H1 (cell line): ENCODE data around the gene PPM1D. TPM values are rescaled to one million over a fixed set of nuclear protein-coding genes. Genes with fewer than 3 reads are reported as not detected.

Experiments
- CTCF ChIA-PET: fragments of 300-600 bp; sonication (Branson Sonifier 250); formaldehyde crosslinking; loops from one replicate; lab custom pipeline; 2021; ENCODE audit not compliant: partially characterized antibody; lab: Charles Lee
- POLR2A ChIA-PET: fragments of 300-600 bp; sonication (Branson Sonifier 250); formaldehyde crosslinking; loops from one replicate; lab custom pipeline; 2021; ENCODE audit warnings: inconsistent platforms; ENCODE audit not compliant: partially characterized antibody; lab: Charles Lee
- DNase-seq, 2 experiments: peaks; one replicate each; pipeline versions ENCODE4 v3.0.0 to v3.0.0-alpha.2; 2010 to 2022; ENCODE audit warnings: low spot score in 2 of 2, low read depth in 1 of 2, mixed read lengths in 1 of 2
- FAIRE-seq: peaks from 2 replicates; lab custom pipeline; 2011; peaks lifted over from hg19 to GRCh38; lab: Jason Lieb, UNC
- H2AFZ ChIP-seq: 2 replicates; pipeline ENCODE4 v1.8.1; 2012; ENCODE audit warnings: low read length, inconsistent platforms
- H2AK5ac ChIP-seq: 2 replicates; pipeline ENCODE4 v1.6.1; 2013; ENCODE audit warnings: low read depth, low read length
- H2BK120ac ChIP-seq: replicated peaks from 2 replicates; pipeline ENCODE3; 2013; ENCODE audit warnings: low read depth, low read length, inconsistent platforms
- H2BK12ac ChIP-seq: 2 replicates; pipeline ENCODE4 v1.6.1; 2013; ENCODE audit warnings: low read depth, low read length
- H2BK15ac ChIP-seq: 2 replicates; pipeline ENCODE4 v1.6.1; 2013; ENCODE audit warnings: low read length
- H2BK20ac ChIP-seq: 2 replicates; pipeline ENCODE4 v1.6.1; 2013; ENCODE audit warnings: low read length
- H2BK5ac ChIP-seq: 2 replicates; pipeline ENCODE4 v1.6.1; 2013; ENCODE audit warnings: low read depth, low read length
- H3K14ac ChIP-seq: 2 replicates; pipeline ENCODE4 v1.6.1; 2013; ENCODE audit warnings: inconsistent platforms; ENCODE audit not compliant: insufficient read length
- H3K18ac ChIP-seq: 2 replicates; pipeline ENCODE4 v1.6.1; 2013; ENCODE audit warnings: low read length; ENCODE audit errors: extremely low read depth
- H3K23ac ChIP-seq: 2 replicates; pipeline ENCODE4 v1.6.1; 2013; ENCODE audit warnings: inconsistent platforms; ENCODE audit not compliant: insufficient read length
- H3K23me2 ChIP-seq: 2 replicates; pipeline ENCODE4 v1.6.1; 2013; ENCODE audit warnings: low read depth, low read length
- H3K27ac ChIP-seq: 2 replicates; pipeline ENCODE4 v1.6.1; 2011; ENCODE audit warnings: low read depth, low read length, inconsistent platforms
- H3K27me3 ChIP-seq, 4 experiments: replicated peaks in 1 of 4; 1 replicate in 1 of 4; 2 replicates in 3 of 4; pipeline versions ENCODE4 v1.6.1 to v1.8.1; 2011 to 2013; ENCODE audit warnings: low read length in 3 of 4, mild to moderate bottlenecking in 3 of 4, inconsistent platforms in 2 of 4, mixed read lengths in 2 of 4, moderate library complexity in 1 of 4; ENCODE audit not compliant: control insufficient read depth in 3 of 4, insufficient read depth in 3 of 4; ENCODE audit errors: extremely low read depth in 1 of 4
- H3K36me3 ChIP-seq, 4 experiments: 2 replicates each; pipeline versions ENCODE4 v1.6.1 to v1.8.1; 2011 to 2013; ENCODE audit warnings: mild to moderate bottlenecking in 4 of 4, low read length in 3 of 4, moderate library complexity in 2 of 4, control low read depth in 1 of 4, inconsistent platforms in 1 of 4; ENCODE audit not compliant: insufficient read depth in 4 of 4, control insufficient read depth in 2 of 4
- H3K4ac ChIP-seq: replicated peaks from 2 replicates; pipeline ENCODE3; 2013; ENCODE audit warnings: low read length, low read depth, mixed read lengths, inconsistent platforms; ENCODE audit not compliant: insufficient read length
- H3K4me1 ChIP-seq, 4 experiments: replicated peaks in 1 of 4; 1 replicate in 1 of 4; 2 replicates in 3 of 4; pipeline versions ENCODE4 v1.6.1 to v1.8.1; 2011 to 2013; ENCODE audit warnings: low read length in 3 of 4, inconsistent platforms in 2 of 4, mixed read lengths in 1 of 4; ENCODE audit not compliant: insufficient read depth in 4 of 4, control insufficient read depth in 3 of 4
- H3K4me2 ChIP-seq, 2 experiments: 2 replicates each; pipeline versions ENCODE4 v1.6.1 to v1.8.1; 2011 to 2013; ENCODE audit warnings: low read depth in 2 of 2, low read length in 2 of 2, control low read depth in 1 of 2, inconsistent platforms in 1 of 2, mild to moderate bottlenecking in 1 of 2; ENCODE audit not compliant: insufficient read depth in 1 of 2
- H3K4me3 ChIP-seq, 4 experiments: fragments of 200-600, 300-600 bp in 1 of 4; sonication (generic), shearing (Covaris generic), sonication (Bioruptor Twin) in 1 of 4; 2 replicates each; pipeline versions ENCODE4 v1.5.1 to v1.8.1; 2011 to 2016; ENCODE audit warnings: low read length in 4 of 4, low read depth in 3 of 4, control low read depth in 2 of 4, inconsistent platforms in 2 of 4, mild to moderate bottlenecking in 2 of 4, mixed read lengths in 1 of 4, moderate library complexity in 1 of 4; ENCODE audit not compliant: insufficient read depth in 2 of 4; ENCODE audit errors: extremely low read depth in 1 of 4
- H3K56ac ChIP-seq: replicated peaks from 2 replicates; pipeline ENCODE3; 2013; ENCODE audit warnings: low read depth, mild to moderate bottlenecking, mixed read lengths, low read length, inconsistent platforms; ENCODE audit not compliant: insufficient read length
- H3K79me1 ChIP-seq: 2 replicates; pipeline ENCODE4 v1.6.1; 2013; ENCODE audit warnings: low read depth, low read length, control low read depth
- H3K79me2 ChIP-seq, 2 experiments: 2 replicates each; pipeline versions ENCODE4 v1.6.1 to v1.8.1; 2012 to 2013; ENCODE audit warnings: low read length in 2 of 2, mild to moderate bottlenecking in 2 of 2, inconsistent platforms in 1 of 2; ENCODE audit not compliant: insufficient read depth in 2 of 2, control insufficient read depth in 1 of 2
- H3K9ac ChIP-seq, 4 experiments: replicated peaks in 1 of 4; 1 replicate in 1 of 4; 2 replicates in 3 of 4; pipeline versions ENCODE4 v1.6.1 to v1.8.1; 2011 to 2013; ENCODE audit warnings: low read depth in 3 of 4, low read length in 3 of 4, control low read depth in 2 of 4, mild to moderate bottlenecking in 2 of 4, moderate library complexity in 2 of 4, inconsistent platforms in 1 of 4; ENCODE audit errors: extremely low read depth in 1 of 4
- H3K9me3 ChIP-seq, 2 experiments: 2 replicates each; pipeline versions ENCODE4 v1.6.1 to v1.8.1; 2012 to 2013; ENCODE audit warnings: mild to moderate bottlenecking in 2 of 2, moderate library complexity in 2 of 2, control low read depth in 1 of 2, inconsistent platforms in 1 of 2, low read depth in 1 of 2, low read length in 1 of 2, mixed read lengths in 1 of 2; ENCODE audit not compliant: insufficient read depth in 2 of 2
- H4K20me1 ChIP-seq, 2 experiments: replicated peaks in 1 of 2; 2 replicates each; pipeline versions ENCODE3 to v1.8.1; 2011 to 2013; ENCODE audit warnings: inconsistent platforms in 2 of 2, low read length in 2 of 2, mild to moderate bottlenecking in 1 of 2; ENCODE audit not compliant: insufficient read depth in 2 of 2, control insufficient read depth in 1 of 2
- H4K5ac ChIP-seq: 2 replicates; pipeline ENCODE4 v1.6.1; 2013; ENCODE audit warnings: low read length, low read depth, mixed read lengths, inconsistent platforms; ENCODE audit not compliant: insufficient read length
- H4K8ac ChIP-seq: 2 replicates; pipeline ENCODE4 v1.8.0; 2013; ENCODE audit warnings: mild to moderate bottlenecking, moderate library complexity, low read length, inconsistent platforms; ENCODE audit not compliant: insufficient read depth; ENCODE audit errors: extremely low read depth
- H4K91ac ChIP-seq: replicated peaks from 2 replicates; pipeline ENCODE3; 2013; ENCODE audit warnings: low read length, mixed read lengths, inconsistent platforms; ENCODE audit not compliant: insufficient read length
- CHD1 ChIP-seq: IDR thresholded peaks from 2 replicates; pipeline ENCODE4 v1.6.1; 2012; ENCODE audit warnings: low read depth, low read length, improper control_type of control experiment
- CREB1 ChIP-seq: IDR thresholded peaks from 2 replicates; pipeline ENCODE4 v1.6.1; 2012; ENCODE audit warnings: inconsistent platforms
- EGR1 ChIP-seq: IDR thresholded peaks from 2 replicates; pipeline ENCODE4 v1.6.1; 2011; ENCODE audit warnings: low read depth, low read length, borderline replicate concordance
- GTF2F1 ChIP-seq: IDR thresholded peaks from 2 replicates; pipeline ENCODE4 v1.6.1; 2012; ENCODE audit warnings: low read depth, low read length, improper control_type of control experiment, borderline replicate concordance
- JUN ChIP-seq: IDR thresholded peaks from 2 replicates; pipeline ENCODE4 v1.6.1; 2011; ENCODE audit warnings: low read depth, mild to moderate bottlenecking, improper control_type of control experiment, low read length
- PHF8 ChIP-seq: fragments of 200-600 bp; sonication (generic); conservative IDR thresholded peaks from 2 replicates; pipeline ENCODE4 v1.7.1; 2012; ENCODE audit warnings: low read depth, mild to moderate bottlenecking, inconsistent platforms, low read length, moderate library complexity
- RBBP5 ChIP-seq: IDR thresholded peaks from 2 replicates; pipeline ENCODE4 v1.7.1; 2012; ENCODE audit warnings: low read depth, mild to moderate bottlenecking, inconsistent platforms, low read length, moderate library complexity, borderline replicate concordance
- SAP30 ChIP-seq: fragments of 300-600 bp; sonication (generic); IDR thresholded peaks from 2 replicates; pipeline ENCODE4 v1.7.1; 2012; ENCODE audit warnings: low read length, moderate library complexity, mild to moderate bottlenecking, inconsistent platforms; ENCODE audit not compliant: insufficient read depth, insufficient replicate concordance
- WGBS, 2 experiments: shearing (Covaris generic) in 1 of 2; methylation state at CpG; one replicate each; pipeline versions ENCODE4 v1.1.6 to v1.1.7; 2013 to 2015; ENCODE audit warnings: low lambda C conversion rate in 2 of 2, mixed read lengths in 2 of 2, inconsistent platforms in 1 of 2, low coverage in 1 of 2, missing lambda C conversion rate in 1 of 2; ENCODE audit not compliant: insufficient replicate concordance in 2 of 2, insufficient coverage in 1 of 2, insufficient read length in 1 of 2; ENCODE audit errors: extremely low coverage in 1 of 2, missing lambda C conversion rate in 1 of 2; 5-methylcytosine and 5-hydroxymethylcytosine counted together
- polyA plus RNA-seq, 7 experiments: library from polyadenylated mRNA; depleted of rRNA in 3 of 7; stranded (reverse) in 5 of 7; unstranded in 2 of 7; fragments of >200 nt in 5 of 7; fragments of 200-250 nt in 2 of 7; gene quantifications; 1 replicate in 5 of 7; 2 replicates in 1 of 7; 4 replicates in 1 of 7; pipeline versions ENCODE4 v1.2.1 to v1.2.3, GENCODE V29; 2011 to 2013; ENCODE audit warnings: missing spikeins in 2 of 7, mixed read lengths in 2 of 7
- total RNA-seq: library from RNA; stranded (reverse); fragmentation: NEBNext Ultra II Directional; extraction: Animal tissue kit (Norgen Biotek cat#: 25700); gene quantifications from 2 replicates; pipeline ENCODE4 v1.2.1, GENCODE V29; 2021

The PPM1D gene
- total and polyA plus RNA-seq, 2 of the 8 experiments (the other 6 are each of a cell fraction or from before 2014, with no cell fraction given), result 5.0 to 16.7 TPM

DNA sequence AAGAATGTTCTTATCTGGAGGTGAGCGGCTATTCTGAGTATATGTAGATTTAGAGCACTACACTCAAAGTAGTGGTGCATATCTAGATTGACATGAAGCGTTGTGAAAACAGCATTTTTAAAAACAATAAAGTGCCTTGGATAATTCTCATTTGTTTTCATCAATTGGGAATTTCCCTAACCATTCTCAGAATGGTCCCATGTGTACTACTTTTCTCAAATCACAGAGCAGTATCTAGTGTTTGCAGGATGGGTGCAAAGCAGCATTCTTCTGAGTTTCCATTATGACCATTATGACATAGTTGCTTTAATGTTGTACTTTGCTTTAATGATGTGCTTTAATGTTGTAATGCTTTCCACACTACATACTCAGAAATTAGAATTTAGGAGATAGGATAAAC is 61.5 kb downstream of the PPM1D start:
- Histone ChIP-seq H3K79me2 (no peaks in the 10 kb centered on the region), H4K8ac (no peak overlapping the region), H3K18ac (no peak overlapping the region), H3K23ac (no peak overlapping the region), H2BK15ac (no peak overlapping the region), H3K9ac (no peak overlapping the region), H3K9me3 (no peaks in the 10 kb centered on the region), H2BK12ac (no peak overlapping the region), H3K23me2 (no peaks in the 10 kb centered on the region), H3K27ac (no peak overlapping the region), H3K4me2 (no peak overlapping the region), H2BK20ac (no peak overlapping the region), H4K91ac (no peak overlapping the region), H3K4ac (no peak overlapping the region), H3K14ac (no peak overlapping the region), H3K36me3 (peaks cover 0 to 22% (median 0%) of the 10 kb centered on the region in 4 experiments; a peak in 2 of 8 replicates), H3K4me1 (no peaks in the 10 kb centered on the region), H2BK5ac (no peak overlapping the region), H3K56ac (no peak overlapping the region), H4K5ac (no peak overlapping the region), H4K20me1 (no peaks in the 10 kb centered on the region), H2BK120ac (no peak overlapping the region), H2AFZ (no peak overlapping the region), H3K4me3 (no peak overlapping the region), H2AK5ac (no peak overlapping the region), H3K79me1 (no peaks in the 10 kb centered on the region; the same call in 1 of the 2 replicates), H3K27me3 (no peaks in the 10 kb centered on the region)
- TF ChIP-seq PHF8, result no peak
- no peak for TF ChIP-seq SAP30
- TF ChIP-seq JUN, result no peak
- TF ChIP-seq EGR1, result no peak
- no peak for TF ChIP-seq RBBP5
- no peak for TF ChIP-seq CREB1
- TF ChIP-seq GTF2F1, result no peak
- TF ChIP-seq CHD1, result no peak
- CTCF ChIA-PET, result no interaction called here
- DNase-seq (no peak), FAIRE-seq (no peak)
- POLR2A ChIA-PET, result no interaction called here
- 90% methylated on average over 2 of the region's 2 CpGs; no CpG with 5 or more reads in 1 of the 2 experiments for WGBS, 2 experiments
